Measurements from ENCODE around the gene ATRNL1.

GRCh38 chr10:115866174-115866573 lies 773.0 kb downstream of the ATRNL1 start:
- TF ChIP-seq ZBTB33 (IDR thresholded peaks at IDR 0.05; ENCODE audit: extremely low read depth, insufficient replicate concordance, low read length) (no peak), EGR1 (IDR thresholded peaks at IDR 0.05; ENCODE audit: low read depth) (no peak), CTCF (IDR thresholded peaks at IDR 0.05 in 2 of 3, conservative IDR thresholded peaks at IDR 0.05 in 1 of 3; ENCODE audit: borderline replicate concordance in 1 of 3, insufficient read depth in 1 of 3, low read depth in 2 of 3, low read length in 2 of 3) (no peak), POLR2A (IDR thresholded peaks at IDR 0.05; ENCODE audit: borderline replicate concordance, extremely low read depth, insufficient read depth, insufficient read length) (no peak), EZH2 (IDR thresholded peaks at IDR 0.05) (no peak), POLR2AphosphoS5 (IDR thresholded peaks at IDR 0.05; ENCODE audit: low read depth, low read length) (no peak), ZNF274 (IDR thresholded peaks at IDR 0.05; ENCODE audit: low read depth, low read length) (no peak), EZH2phosphoT487 (IDR thresholded peaks at IDR 0.05; ENCODE audit: borderline replicate concordance) (no peak)
- TF ChIP-seq, protein P1, sequence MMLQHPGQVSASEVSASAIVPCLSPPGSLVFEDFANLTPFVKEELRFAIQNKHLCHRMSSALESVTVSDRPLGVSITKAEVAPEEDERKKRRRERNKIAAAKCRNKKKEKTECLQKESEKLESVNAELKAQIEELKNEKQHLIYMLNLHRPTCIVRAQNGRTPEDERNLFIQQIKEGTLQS (IDR thresholded peaks at IDR 0.05) = no peak
- TF ChIP-seq, protein P2, sequence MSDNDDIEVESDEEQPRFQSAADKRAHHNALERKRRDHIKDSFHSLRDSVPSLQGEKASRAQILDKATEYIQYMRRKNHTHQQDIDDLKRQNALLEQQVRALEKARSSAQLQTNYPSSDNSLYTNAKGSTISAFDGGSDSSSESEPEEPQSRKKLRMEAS (IDR thresholded peaks at IDR 0.05) = no peak
